HG02943 (cell line): ENCODE data around the gene RPS6KA2.
"Not testable (repeated sequence)": the region's sequence is repeated elsewhere in the genome, so short reads cannot be mapped to it uniquely, and the experiment has no call there.

Experiments used
- ATAC-seq: cut with Tn5 transposase; IDR thresholded peaks from one replicate; pipeline ENCODE4 v1.9.1; 2021; ENCODE audit warnings: mild to moderate bottlenecking, low read depth, moderate library complexity; ENCODE audit not compliant: unreplicated experiment

The RPS6KA2 gene

GRCh38 chr6:166389119-166389518 is 237.9 kb downstream of the RPS6KA2 start:
- ATAC-seq = no peak

DNA sequence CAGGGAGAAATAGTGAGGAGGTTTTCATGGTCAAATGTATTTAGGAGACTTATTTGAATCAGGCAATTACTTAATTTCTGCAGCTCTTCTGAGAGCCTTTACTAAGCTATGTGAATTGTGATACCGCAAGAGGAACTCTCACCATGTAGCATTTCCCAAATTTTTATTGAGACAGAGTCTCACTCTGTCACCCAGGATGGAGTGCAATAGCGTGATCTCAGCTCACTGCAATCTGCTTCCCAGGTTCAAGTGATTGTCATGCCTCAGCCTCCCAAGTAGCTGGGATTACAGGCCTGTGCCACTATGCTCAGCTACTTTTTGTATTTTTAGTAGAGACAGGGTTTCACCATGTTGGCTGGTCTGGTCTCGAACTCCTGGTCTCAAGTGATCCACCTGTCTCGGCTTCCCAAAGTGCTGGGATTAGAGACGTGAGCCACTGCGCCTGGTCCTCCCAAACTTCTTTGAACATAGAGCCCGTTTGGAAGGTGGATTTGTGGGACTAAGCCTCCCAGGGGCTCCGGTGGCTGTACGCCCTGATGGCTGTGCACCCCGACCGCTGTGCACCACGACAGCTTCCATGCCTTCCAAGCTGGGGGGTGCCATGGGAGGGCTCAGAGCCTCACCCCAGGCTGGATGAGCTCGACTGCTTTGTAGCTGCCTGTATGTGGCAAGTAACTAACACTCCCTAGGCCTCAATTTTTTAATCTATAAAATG is 238.6 kb downstream of the RPS6KA2 start:
- ATAC-seq = no peak

DNA sequence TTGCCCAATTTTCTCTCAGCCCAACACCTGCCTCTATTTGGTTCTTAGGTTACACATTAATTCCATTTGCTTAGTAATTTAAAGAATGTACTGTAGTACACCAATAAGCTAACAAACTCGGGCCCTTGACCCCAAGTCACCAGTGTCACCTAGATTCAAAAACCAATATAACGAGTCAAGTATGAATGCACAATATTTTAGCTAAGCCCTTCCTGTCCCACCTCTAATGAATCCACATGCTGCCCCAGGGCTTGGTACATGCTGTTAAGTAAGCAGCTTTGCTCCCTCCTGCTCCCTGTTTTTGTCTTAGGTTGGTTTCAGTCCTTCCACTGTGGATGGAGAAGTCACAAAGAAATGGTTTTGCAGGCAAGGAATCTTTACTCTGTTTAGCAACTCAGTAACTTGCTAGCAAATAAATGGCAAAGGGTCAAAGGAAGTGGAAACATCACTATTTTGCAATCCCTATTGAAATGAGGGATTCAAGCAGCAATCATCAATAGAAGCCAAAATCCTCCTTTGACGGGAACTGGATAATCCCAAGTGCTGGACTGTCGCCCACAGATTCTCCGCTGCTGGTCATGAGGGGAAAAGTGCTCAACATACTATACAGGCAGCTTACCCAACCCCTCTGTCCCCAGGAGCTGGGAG is 239.3 kb downstream of the RPS6KA2 start:
- no peak for ATAC-seq

DNA sequence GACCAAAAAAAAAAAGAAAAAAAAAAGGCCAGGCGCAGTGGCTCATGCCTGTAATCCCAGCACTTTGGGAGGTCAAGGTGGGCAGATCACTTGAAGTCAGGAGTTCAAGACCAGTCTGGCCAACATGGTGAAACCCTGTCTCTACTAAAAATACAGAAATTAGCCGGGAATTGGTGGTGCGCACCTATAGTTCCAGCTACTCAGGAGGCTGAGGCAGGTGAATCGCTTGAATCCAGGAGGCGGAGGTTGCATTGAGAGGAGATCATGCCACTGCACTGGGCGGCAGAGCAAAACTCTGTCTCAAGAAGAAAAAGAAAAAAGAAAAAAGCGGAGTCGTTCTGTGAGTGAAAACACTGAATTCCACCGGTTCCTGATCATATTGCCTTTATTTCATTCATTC is 240.0 kb downstream of the RPS6KA2 start:
- not testable (repeated sequence) for ATAC-seq

DNA sequence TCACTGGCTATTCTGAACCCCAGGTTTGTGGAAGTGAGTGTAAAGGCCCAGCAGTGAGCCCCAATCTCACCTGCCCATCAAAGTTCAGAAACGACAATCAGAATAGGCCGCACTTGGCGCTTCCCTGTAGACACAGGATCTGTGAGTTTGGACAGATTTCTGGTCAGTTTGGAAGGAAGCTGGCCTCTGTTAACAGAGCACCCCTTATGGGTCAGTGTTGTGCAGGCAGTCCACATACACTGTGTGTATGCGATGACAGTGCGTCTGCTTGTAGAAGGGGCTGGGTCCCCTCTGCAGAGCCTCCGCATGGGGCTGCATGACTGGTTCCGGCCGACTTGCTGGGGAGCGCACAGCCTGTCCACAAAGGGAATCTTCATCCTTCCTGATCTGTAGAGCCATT is 240.9 kb downstream of the RPS6KA2 start:
- ATAC-seq = no peak

DNA sequence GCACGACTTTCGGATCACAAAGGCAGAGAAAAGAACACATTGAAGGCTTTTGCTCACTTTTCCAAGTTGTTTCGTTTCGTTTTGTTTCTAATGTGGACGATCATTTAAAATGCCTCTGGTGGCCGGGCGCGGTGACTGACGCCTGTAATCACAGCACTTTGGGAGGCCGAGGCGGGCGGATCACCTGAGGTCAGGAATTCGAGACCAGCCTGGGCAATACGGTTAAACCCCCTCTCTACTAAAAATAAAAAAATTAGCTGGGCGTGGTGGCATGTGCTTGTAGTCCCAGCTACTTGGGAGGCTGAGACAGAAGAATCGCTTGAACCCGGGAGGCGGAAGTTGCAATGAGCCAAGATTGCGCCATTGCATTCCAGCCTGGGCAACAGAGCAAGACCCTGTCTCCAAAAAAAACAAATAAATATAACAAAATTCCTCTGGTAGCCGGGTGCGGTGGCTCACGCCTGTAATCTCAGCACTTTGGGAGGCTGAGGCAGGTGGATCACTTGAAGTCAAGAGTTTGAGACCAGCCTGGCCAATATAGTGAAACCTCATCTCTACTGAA is 243.2 kb downstream of the RPS6KA2 start:
- not testable (repeated sequence) for ATAC-seq

DNA sequence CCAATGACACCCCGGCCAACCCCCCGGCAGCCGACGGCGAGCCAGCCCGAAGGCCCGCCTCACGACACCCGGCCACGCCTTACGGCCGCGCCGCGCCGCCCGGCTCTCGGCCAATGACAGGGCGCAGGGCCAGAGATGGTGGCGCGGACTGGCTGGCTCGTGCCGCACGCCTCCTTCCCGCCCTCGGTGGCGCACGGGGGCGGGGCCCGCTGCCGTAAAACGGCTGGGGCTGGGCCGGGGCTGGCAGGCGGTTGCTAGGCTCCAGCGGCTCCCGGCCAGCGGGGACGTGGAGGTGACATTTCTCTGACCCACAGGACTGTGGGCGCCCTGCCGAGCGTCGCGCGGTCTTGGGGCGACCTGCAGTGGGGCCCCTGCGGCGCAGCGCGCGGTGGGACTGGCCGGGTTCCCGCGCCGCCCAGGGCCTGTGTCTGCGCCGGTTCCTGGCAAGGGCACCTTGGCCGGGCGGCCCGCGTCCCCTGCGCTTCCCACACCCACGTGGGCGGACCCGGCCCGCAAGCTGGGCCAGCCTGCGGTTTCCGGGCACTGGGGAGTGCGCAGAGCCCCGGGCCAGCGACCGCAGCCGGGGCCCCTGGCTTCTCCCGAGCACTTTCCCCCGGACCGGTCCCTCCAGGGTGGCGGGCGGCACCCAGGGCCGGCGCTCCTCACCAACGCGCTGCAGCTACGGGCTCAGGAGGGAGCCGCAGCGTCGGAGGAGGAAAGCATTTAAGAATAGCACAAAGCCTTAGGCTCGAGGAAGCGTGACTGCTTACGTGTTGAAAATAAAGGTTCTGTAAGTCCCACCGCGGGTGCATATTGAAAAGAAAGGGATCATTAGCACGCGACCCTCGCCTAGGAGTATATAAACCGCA is 243.9 kb downstream of the RPS6KA2 start, which contains the start of gene MPC1:
MPC1 (minus strand) TSS at position 8 of the 869 bp plus-strand sequence. CDS start 64 bp downstream, outside the sequence.
- peak; percentile 83 for ATAC-seq

DNA sequence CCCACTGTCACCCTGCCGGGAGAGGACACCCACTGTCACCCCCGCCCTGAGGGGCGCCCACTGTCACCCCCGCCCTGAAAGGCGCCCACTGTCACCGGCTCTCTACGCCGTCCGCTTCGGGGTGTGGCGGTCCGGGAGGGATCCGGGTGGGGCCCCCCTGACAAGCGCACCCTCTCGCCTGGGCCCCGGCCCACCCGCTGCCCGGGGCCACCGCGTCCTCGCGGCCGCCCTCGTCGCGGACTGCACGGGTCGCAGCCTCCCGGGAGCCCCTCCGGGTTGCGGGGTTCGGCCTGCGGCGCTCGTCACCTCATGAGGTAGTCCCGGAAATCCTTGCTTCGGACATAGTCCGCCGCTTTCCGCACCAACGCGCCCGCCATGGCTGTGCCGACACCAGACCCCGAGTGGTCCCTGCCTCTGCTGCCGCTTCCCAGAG is 244.5 kb downstream of the RPS6KA2 start:
- ATAC-seq = peak; percentile 16

DNA sequence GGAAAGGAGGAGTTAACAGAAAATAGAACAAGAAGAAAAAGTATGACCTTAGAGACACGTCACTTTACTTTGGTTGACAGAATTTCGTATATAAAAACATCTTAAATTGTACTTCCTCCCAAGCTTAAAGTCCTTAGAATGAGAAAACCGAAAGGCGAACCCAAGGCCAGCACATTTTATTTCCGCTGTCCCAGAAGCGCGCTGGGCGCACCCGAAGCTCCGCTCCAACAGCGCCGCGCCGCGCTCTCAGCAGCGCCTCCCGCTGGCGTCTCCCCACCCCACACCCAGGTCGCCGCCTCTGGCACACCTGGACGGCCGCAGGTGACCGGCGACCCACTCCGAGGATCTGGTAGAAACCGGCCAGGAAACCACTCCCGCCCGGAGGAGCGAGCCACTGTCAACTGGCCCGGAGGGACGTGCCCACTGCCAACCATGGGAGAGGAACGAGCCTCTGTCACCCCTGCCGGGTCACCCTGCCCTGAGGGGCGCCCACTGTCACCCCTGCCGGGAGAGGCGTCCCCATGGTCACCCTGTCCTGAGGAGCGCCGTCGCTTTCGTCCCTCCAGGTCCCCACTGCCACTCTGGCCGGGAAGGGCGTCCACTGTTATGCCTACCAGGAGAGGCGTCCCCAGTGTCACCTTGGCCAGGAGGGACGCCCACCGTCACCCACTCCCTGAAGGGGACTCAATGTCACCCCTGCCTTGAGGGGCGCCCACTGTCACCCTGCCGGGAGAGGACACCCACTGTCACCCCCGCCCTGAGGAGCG is 245.1 kb downstream of the RPS6KA2 start:
- ATAC-seq = peak; percentile 49

DNA sequence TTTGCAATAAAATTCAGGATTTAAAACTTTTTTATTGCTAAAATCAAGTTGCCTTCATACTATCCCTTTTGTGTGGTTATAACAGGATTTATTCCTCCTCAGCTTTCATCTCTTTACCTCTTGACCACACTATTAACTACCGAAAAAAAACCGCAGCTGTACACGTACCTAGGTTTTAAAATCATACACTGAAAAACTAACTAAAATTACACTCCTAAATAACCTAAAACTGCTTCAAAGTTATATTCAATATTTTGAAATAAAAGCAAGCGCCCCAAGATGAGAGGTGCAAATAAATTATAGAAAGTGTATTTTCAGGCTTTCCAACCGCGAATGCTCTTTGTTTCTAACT is 245.7 kb downstream of the RPS6KA2 start:
- ATAC-seq = no peak

DNA sequence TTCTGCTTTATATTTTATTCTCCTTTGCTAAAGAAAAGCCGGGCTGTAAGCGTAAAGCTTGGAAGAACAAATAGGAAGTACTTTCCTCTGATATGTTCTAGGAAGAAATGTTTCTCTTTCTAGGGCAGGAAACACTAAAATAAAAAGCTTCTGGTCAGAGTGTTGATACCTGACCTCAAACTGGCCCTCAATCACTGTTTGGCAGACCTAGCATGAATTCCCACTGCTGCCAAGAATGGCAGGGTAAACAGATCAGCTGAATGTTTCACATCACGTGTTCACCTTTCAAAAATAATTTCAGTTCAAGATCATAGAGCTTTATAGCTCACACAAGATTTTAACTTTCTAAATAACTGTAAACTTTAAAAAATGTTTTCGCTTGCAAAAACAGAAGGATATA is 247.3 kb downstream of the RPS6KA2 start:
- ATAC-seq = no peak

GRCh38 chr6:166379103-166379586 is 247.9 kb downstream of the RPS6KA2 start:
- no peak for ATAC-seq

DNA sequence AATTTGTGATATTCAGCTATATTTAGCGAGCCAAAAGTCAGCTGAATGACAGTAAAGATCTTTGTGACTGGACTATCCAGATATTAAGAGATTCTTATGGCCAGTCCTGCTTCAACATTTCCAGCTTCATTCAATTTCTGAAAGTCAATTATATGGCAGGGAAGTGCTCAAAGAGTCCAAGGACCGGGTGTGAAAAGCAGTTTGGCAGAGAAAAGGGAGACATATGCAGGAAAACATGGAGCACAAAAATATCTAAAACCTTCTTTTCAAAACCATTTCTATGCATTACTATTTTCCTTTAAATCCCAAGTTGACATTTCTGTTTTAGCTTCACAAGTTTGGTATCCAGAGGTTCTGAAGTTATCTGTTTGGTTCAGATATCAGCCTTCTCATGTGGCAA is 249.3 kb downstream of the RPS6KA2 start:
- no peak for ATAC-seq

- ATAC-seq = no peak
Observed at GRCh38 chr6:166375013-166375412, 252.0 kb downstream of the RPS6KA2 start.

DNA sequence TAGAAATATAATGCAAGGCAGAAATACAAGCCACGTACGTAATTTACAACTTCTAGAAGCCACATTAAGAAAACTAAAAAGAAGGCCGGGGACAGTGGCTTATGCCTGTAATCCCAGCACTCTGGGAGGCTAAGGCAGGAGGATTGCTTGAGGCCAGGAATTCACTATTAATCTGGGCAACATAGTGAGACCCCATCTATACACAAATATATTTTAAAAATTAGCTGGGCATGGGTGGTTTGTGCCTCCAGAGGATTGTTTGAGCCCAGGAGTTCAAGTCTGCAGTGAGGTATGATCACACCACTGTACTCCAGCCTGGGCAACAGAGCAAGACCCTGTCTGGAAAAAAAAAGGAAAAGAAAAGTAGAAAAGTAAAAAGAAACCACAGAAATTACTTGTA is 256.6 kb downstream of the RPS6KA2 start:
- ATAC-seq = no peak

DNA sequence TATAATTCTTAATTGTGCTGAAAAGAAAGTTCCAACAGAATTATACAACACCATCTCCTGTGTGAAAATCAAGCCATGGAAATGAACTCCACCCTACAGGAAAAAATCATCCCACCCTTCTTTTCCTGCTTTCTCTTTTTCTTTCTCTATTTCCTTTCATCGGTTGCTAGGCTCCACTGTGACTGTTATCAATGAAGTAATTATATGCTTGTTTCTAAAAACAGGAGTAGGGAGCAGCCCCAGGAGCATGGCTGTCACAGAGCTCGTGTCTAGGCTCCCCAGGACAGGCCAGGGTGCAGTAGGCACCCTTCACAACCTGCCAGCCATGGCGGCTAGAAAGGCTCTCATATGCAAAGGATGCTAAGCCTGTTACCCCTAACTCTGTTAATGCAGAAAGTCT is 257.3 kb downstream of the RPS6KA2 start:
- ATAC-seq = no peak

GRCh38 chr6:166366921-166367320 is 260.1 kb downstream of the RPS6KA2 start:
- ATAC-seq = no peak

- ATAC-seq = no peak
Observed at GRCh38 chr6:166365806-166366205, 261.2 kb downstream of the RPS6KA2 start.

DNA sequence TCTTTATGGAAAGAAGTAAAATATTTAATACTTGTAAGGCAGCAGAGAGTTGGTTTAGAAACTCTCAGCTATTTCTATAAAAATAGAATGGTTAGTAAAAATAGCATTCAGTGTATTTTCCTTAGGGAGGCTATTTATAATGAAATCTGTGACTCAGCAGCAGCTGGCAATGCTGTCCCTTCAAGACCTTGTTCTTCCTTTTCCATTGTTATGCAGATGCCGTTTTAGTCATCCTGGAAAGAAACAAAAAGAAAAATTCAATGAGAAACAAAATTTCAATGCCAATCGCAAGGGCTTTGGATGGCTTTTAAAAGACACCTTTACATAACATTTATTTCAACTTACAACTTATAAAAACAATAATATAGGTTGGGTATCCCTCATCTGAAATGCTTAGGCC is 261.8 kb downstream of the RPS6KA2 start:
- no peak for ATAC-seq

DNA sequence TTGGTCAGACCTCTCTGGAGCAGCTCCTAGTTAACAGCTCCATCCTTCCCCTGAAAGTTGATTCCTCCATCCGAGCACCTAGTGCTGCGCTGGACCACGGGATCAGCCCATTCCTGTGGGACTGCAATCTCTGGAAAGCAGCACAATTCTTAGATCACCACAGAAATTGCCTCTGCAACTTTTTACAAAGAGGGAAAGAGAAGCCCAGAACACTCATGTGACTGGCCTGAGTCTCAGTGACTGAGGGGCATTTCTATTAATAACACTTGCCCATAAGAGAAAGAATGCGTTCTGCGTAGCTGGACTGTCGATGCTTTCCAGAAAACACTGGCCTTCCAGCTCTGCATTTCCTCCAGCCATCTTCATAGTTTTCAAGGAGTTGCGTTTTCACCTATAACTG is 262.6 kb downstream of the RPS6KA2 start:
- ATAC-seq = no peak
